ENCODE measurements around the gene PBX1.
"Not testable (repeated sequence)": the region's sequence is repeated elsewhere in the genome, so short reads cannot be mapped to it uniquely, and the experiment has no call there.

The PBX1 gene

DNA sequence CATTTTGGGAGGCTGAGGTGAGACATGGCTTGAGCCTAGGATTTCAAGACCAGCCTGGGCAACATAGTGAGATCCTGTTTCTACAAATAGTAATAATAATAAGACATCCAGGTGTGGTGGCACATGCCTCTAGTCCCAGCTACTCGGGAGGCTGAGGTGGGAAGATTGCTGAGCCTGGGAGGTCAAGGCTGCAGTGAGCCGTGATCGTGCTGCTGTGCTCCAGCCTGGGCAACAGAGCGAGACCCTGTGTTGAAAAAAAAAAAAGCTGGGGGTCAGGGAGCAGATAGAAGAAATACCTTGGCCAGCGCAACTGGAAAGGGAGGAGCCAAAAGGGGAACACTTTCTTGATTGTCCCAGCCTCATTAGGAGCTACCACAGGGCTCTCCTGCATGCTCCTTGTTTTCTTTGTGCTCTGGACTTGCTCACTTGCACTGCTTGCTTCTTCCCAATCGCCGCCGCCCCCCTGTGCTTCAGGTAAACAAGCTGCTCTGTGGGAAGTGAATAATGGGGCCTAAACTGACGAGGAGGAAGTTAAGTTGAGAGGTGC, 31.1 kb downstream of the PBX1 start:
- DNase-seq (ENCODE audit: low spot score) = no peak

DNA sequence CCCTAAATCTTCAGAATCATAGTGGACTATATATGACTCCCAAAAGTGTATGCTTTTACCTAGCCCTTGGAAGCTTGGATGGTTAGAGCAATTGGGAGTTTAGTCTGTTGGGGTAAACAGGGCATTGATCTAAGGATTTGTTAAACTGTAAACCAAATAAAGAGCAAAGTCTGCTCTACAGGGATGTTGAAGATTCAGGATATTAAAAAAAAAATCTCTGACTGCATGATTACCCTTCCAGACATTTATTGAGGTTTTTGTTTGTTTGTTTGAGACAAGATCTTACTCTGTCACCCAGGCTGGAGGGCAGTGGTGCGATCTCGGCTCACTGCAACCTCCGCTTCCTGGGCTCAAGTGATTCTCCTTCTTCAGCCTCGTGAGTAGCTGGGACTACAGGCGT, 31.6 kb downstream of the PBX1 start:
- no peak for DNase-seq (ENCODE audit: low spot score)

DNA sequence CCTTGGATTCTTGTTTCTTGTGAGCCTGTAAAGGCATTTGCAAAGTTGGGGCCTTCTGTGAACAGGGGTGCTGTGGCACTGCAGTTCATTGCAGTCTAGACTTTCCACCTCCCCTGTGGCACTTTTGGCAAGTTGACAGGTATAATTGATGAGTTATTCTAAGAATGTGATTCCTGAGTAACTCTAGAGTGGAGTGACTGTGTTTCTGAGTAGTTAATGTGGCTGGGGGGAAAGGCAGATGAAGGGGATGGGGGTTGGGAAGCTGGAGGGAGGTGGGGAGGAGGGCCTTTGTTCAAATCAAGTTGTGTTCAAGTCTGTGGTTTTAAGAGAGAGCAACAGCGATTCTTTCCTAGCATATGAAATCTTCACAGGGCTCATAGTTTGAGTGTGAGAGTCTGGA, 32.9 kb downstream of the PBX1 start:
- DNase-seq (ENCODE audit: low spot score) = no peak

DNA sequence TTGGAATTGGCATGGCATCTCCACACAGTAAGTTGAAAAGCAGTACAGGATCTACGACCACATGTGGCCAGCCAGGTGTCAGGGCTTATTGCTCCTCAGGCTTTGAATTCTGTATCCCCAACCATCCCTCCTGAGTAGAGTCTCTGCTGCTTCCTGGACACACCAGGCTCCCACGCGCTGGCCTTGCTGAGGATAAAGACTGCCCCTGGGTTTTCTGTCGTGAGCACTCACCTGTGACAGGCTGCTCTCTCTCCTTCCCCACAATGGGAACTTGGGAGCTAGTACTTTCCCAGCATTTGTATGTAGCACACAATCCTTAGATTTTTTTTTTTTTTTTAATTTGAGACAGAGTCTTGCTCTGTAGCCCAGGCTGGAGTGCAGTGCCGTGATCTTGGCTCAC, 33.6 kb downstream of the PBX1 start:
- DNase-seq (ENCODE audit: low spot score) = no peak

DNA sequence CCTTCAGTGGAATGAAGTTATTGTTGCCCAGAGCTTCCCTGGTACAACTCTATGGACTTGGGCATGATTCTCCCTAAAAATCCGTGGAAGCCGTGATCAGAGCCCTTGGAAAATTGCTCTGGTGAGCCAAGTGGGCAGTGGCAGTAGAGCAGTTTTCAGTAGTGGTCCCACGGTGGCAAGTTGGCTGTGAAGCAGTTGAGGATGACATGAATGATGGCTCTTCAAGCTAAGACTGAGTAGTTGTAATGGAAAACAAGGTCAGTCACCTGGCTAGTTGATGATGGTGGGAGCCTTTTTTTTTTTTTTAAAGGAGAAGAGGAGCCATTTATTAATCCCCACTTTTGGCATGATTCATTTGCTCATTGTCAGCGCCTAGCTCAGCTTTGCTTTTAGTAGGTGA, 36.2 kb downstream of the PBX1 start:
- DNase-seq (ENCODE audit: low spot score) = no peak

DNA sequence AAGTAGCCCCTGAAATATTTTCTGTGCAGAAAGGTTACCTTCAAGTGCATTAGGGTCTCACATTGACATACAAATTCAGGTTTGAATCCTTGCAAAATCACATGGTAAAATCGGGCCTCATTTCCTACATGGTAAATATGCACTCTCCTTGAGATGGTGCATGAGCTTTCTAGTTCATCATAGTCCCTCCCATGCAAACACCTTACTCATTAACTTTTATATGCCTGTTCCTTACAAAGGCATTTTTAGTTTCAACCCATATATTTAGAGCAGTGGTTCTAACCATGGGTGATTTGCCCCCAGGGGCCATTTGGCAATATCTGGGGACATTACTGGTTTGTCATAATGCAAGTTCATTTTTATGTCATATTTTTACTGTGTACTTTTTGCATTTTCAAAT, 37.2 kb downstream of the PBX1 start:
- no peak for DNase-seq (ENCODE audit: low spot score)

DNA sequence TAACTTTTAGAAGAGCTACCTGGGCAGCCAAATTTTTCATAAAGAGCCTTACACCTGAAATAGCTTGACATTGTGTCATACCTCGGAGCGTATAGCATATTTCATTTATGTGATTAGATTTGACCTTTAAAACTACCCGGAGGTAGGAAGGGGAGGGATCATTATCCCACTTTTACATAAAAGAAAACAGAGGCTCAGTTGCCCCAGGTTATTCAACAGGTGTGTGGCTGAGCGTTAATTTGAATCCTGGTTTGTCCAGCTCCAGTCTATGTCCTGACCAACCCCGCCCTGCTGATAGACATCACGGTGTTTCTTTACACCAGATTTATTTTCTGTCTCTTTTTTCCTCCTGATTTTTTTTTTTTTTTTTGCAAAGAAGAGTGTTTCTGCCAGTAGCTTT, 39.7 kb downstream of the PBX1 start:
- no peak for DNase-seq (ENCODE audit: low spot score)

DNA sequence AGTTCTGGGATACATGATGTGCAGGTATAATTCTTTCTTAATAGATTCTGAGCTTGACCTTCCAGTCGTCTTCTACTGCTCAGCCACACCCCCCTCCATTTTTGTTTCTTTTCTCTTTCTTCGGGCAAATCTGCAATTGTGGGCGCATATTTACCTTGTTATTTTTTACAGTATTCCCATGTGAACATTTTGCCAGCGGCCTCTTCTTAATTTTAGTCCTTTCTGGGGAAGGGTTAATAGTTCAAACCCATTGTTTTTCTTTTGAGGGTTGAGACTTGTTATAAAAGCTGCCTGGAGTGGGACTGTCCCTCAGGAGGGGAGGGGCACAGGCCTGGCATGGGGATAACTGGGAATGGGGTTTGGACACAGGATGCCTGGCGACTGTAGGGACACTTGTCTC, 40.3 kb downstream of the PBX1 start:
- DNase-seq (ENCODE audit: low spot score) = no peak

DNA sequence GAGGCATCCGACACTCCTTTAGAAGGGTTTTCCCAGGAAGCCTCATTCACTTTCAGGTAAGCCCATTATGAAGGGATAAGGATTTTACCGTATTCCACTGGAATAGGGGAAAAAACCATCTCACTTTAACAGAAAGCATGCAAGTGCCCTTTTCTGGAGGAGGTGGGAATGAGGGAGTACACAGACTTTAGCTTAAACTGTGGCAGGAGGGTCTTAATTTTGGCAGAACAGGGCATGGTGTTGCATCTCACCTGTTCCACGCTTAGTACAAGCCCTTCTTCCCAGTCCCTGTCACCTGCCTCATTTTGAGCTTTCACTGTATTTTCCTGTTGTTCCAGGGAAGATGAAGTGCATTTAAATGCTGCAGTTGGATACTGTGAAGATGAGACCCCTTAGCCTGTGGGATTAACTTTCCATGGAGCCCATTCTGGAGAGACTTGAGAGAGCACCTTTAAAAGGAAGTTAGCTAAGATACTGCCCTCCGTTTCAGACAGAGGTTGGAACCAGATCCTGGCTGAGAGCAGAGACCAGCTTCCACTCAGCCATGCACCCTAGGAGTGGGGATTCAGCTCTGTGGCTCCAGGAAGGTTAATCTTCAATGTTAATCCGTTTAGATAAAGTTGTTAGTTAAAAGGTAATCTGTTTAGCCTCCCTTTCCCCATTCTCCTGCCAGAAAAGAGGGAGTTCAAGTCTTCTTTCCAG, 42.6 kb downstream of the PBX1 start:
- DNase-seq (ENCODE audit: low spot score) = no peak

DNA sequence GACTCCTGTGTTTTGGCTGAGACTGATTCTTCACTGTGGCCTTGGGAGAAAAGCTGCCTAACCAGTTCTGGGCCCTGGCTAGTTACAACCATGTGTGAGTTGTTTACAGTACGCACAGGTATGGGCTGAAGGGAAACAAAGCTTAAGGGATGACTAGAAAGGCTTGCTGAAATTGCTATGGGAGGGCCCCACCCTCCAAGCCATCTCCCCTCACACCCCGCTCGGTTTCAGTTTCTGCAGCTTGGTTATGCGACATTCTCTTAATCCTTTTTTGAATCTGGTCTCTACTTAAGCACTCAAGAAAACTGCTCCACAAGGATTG, 43.1 kb downstream of the PBX1 start:
- DNase-seq (ENCODE audit: low spot score) = no peak

DNA sequence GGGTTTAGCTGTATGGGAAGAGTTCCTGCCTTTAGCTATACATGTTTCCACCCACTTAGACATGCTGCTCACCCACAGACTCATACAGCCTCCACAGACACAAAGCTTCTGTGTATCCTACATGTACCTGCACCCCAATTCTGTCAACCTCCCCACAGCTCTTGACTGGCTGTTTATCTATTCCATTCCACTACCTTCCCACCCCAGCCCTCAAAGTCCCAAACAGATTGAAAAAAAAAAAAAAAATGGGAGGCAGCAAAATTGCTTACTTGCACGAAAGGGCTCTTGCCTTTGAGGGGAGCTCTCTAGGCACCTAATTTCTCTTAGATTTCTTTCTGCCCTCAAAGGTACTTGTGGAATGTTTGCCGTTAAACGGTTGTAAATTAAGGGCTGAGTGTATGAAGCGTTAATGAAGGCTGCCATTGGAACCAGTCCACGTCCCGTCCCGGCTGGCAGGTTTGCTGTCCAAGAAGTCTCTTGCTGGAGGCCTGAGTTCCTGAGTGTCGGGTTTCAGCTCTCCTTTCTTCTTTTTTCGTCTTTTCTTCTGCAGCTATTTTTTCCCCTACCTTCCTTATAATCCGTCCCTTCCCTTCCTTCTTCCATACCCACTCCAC, 43.6 kb downstream of the PBX1 start:
- DNase-seq (ENCODE audit: low spot score) = peak; percentile 29

DNA sequence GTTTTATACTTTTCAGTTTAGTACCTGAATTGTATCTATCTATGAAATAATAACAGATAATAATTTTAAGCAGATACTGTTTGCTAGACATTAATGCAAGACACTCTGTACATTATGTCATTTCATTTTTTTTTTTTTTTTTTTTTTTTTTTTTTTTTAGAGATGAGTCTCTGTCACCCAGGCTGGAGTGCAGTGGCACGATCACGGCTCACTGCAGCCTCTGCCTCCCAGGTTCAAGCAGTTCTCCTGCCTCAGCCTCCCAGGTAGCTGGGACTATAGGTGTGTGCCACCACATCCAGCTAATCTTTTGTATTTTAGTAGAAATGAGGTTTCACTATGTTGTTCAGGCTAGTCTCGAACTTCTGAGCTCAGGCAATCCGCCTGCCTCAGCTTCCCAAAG, 44.8 kb downstream of the PBX1 start:
- not testable (repeated sequence) for DNase-seq (ENCODE audit: low spot score)

DNA sequence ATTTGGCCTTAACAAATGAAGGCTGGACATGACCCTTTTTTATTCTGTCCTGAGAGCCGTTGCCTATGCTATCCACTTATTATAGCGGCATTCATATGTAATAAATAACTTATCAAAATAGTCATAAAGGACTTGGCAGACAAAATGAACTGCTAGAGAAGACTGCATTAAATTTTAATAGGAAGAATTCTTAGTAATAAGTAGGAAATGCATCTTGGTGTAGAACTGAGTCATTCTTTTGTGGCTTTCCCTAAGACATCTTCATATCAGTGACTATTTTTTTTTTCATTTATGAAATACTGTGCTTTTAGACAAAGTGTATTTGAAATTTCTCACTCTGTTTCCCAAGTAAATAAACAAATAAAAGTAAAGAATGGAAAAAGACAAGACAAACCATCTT, 45.6 kb downstream of the PBX1 start:
- DNase-seq (ENCODE audit: low spot score) = no peak

DNA sequence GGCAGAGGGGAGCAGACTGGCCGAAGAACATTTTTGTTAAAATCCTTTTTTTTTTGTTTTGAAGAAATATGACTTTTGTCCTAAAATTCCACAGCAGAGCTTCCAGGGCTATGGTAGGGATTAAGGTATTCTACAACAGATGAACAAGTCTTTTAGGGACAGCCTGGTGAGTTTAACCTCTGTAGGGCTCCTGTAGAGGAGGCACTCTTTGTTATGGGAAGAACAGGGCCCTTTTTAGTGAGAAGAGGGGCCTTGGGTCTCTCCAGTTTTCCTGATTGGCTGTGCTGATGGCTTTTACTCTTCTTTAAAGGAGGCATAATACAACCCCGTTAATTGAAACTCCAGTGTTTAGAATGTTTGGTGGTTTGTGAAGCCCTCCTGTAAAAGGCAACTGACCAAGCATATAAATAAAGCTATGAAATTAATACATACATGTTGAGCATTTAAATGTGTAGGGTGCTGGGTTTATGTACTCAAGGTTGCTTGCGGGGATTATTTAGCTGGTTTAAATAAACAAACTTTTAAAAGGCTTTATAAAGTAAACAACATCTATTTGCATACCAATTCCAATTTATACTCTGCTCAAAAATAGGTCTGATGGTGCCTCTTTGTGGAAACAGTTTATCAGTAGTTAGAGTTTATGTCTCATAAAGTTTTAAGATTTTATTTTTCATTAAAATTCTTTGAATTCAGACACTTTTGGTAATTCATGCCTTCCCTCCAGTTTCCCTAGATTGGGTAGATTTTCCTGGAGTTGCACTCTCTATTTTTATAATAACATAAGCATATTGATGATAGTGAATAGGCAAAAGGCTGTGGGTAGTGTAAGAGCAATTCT, 46.5 kb downstream of the PBX1 start:
- no peak for DNase-seq (ENCODE audit: low spot score)

DNA sequence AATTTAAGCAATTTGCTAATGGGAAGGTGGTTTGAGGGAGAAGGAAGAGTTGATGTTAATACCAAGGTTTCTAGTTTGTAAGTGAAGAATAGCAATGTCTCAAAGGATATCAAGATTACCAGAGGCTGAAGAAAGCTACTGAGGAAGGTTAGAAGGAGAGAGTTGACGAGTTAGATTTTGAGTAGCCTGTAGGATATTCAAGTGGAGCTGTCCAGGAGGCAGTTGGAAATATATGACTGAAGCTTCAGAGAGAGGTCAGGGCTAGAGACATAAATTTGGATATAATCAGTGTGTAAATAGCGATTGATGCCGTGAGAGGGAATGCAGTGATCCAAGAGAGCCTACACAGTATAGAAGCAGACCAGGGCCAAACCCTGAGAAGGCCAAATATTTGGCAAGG, 48.4 kb downstream of the PBX1 start:
- DNase-seq (ENCODE audit: low spot score) = no peak

DNA sequence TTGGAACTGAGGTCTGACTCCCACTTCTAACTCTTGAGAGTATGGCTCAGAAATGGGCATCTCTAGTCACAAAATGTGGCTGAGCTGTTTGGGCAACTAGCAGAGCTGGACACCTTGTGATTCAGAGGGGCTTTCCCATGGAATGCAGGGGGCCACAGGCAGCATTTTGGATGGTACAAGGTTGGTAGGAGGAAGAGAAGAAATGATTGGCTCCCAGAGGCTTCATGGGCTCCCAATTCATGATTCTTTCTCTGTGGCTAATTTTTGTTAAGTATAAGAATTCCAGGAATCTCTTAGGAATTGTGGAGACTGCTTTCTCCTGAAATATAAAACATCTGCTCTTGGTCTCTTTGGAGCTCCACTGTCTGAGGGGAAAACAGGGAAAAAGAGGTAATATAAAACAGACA, 49.7 kb downstream of the PBX1 start:
- no peak for DNase-seq (ENCODE audit: low spot score)

DNA sequence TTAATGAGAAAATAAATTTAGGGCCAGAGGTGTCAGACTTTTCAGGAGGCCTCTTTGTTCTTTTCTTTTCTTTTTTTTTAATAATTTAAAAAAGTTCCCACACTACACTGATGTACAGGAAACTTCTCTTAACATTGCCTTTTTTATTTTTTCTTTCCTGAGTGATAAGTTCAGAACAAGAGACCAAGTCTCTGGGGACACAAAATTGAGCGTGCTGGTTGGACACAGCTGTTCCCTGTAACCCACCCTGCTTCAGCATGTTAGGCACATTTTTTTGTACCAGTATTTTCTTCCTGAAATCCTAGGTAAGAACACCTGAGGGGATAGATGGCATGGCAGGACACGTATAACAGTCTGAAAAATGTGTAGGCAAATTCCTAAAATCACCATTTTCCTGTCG, 50.1 kb downstream of the PBX1 start:
- no peak for DNase-seq (ENCODE audit: low spot score)

DNA sequence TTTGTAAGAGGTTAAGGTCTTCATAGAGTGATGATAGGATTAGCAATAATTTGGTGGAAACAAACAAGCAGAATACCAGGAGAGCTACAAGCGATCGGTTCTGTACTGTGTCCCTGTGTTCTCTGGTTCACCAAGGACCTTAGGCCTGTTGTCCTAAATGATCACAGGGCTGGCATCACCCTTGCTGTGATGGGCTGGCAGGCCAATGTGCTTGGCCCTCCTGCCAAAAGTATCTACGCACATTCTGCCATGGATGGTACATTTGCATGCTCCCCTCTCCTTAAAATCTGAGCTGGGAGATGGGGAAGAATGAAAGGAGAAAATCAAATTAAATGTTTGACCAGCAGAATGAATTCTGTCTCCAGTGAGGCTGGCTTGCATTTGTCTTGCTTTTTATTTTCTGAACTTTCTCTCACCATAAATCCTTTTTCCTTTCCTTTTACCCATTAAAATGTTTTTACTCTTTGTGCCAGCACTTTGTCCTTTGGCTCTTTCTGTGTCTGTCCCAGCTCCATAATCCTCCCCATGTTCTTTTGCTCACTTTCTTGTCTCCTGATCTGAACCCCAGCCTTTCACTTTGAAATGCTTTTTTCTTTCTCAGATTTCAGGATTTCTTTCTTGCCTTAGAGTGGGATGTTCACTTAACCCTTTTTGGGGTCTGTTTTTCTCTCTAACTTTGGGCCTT, 51.7 kb downstream of the PBX1 start:
- no peak for DNase-seq (ENCODE audit: low spot score)

DNA sequence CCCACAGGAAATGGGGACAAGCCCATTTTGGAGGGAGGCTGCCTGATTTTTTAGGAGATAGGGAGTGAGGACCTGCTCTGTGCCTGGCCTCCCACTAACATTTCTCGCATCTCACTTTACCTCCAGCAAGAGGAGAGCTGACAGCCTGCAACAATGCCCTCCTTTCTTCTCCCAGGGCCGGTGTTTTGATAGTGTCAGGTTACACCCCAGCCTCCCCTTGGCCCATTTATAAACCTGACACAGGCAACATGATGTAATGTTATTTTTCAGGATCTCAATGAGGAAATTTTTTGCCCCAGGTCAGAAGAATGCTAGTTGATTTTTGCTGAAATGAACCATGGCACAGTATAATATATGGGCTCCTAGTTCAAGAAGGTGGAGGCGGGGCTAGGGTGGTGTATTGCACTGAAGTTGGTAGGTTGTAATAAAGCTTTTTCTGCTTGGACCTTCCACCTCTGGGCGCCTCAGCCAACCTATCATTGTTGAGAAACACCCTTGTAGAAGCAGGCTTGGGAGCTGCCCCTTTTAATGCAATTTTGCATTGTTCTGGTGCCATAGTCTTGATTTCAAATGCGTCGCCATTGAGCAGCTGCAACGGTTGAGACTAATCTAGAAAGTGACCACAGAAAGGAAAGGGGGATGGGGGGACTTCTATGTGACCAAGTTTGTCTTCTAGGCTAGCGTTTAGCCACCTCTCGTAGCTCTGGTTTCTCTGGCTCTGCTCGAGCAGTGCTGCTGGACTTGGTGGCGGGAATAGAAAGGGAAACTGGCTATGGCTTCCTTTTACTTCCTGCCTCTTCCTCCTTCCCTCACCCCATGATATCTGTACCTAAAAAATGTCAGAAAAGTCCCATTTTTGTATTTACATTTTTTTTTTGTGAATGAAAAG, 53.0 kb downstream of the PBX1 start:
- peak; percentile 90 for DNase-seq (ENCODE audit: low spot score)

DNA sequence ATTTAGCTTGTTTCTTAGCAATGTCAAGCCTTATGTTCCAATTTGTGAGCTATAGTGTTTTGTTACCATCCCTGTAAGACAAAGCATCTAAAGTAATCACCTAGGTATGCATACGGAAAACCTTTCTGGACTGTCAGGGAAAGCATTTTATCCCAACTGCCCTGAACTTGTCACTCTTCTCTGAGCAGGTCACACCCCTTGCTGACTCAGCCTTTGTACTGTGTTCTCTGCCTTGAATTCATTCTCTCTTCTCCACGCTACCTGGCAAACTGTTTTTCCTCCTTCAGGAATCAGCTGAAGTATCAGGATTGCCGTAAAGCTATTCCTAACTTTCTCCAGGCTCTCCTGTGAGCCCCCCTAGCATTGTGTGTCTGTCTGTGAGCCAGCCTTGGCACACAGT, 54.2 kb downstream of the PBX1 start:
- peak; percentile 64 for DNase-seq (ENCODE audit: low spot score)

DNA sequence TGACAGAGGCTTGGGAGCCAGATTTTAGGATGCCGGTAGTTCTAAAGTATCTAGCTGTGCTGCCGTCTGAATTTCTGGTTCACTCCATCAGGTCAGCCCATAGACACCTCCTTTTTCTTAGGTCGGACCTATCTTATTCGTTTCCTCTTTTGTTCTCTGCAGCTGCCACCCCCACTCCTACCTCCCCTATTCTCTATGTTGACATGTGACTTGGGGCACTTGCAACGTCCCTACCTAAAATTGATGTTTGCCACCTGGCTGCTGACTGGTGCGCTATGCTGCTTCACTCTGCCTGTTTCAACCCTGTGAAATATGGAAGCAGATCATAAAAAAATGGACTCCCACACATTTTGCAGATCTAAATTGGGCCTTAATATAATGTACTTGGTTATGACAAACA, 55.3 kb downstream of the PBX1 start:
- DNase-seq (ENCODE audit: low spot score) = no peak
